Erythroblast (primary cell): Measurements from ENCODE around the gene HID1.

Source experiments
- GATA1 ChIP-seq: IDR thresholded peaks from 2 replicates; pipeline ENCODE4 v1.6.1; 2011; ENCODE audit warnings: low read depth, mild to moderate bottlenecking, control low read depth, low read length, moderate library complexity
- POLR2A ChIP-seq: IDR thresholded peaks from 2 replicates; pipeline ENCODE4 v1.6.1; 2011; ENCODE audit warnings: mild to moderate bottlenecking, low read length

DNA sequence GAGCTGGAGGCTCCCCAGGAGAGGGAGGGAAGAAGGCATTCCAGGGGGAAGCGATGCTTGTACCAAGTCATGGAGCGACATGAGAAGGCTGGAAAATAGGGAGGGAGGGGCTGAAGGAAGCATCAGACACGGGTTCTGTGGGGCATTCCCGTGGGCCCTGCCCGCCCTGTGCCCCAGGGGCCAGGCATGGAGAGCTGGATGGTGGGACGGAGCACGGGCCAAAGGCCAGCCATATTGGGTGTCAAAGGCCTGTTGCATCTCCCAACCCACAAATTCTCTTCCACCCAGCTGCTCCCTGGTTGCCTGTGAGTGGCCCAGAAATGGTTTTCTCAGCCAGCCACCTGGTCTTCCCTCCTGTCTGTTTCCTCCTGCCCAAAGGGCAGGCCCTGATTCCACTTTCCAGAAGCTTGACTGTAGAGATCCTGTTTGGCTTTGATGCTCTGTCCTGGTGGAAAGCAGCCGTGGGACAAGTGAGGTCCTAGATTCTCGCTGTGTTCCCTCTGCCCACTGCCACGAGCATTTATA, 18.1 kb upstream of the HID1 start:
- TF ChIP-seq POLR2A = no peak
- no peak for TF ChIP-seq GATA1
